Uterus (tissue), 2 donors: ENCODE data around the gene RAVER2.

Experiments
- CTCF ChIP-seq, 4 experiments: fragments of 200-600 bp in 2 of 4; fragments of 450-650 bp in 2 of 4; sonication (generic) in 2 of 4; IDR thresholded peaks; one replicate each; pipeline ENCODE4 v1.5.1; 2016 to 2019; ENCODE audit warnings: antibody characterized with exemption in 4 of 4, mild to moderate bottlenecking in 2 of 4, moderate library complexity in 1 of 4
- POLR2A ChIP-seq, 2 donors: fragments of 450-650 bp; IDR thresholded peaks; one replicate each; pipeline ENCODE4 v1.6.1; 2016; ENCODE audit warnings: antibody characterized with exemption in 2 of 2, mild to moderate bottlenecking in 1 of 2, moderate library complexity in 1 of 2

- no peak for TF ChIP-seq POLR2A (IDR thresholded peaks at IDR 0.05)
- TF ChIP-seq CTCF (IDR thresholded peaks at IDR 0.05), result no peak
Observed at GRCh38 chr1:64743954-64744491, 852 bp upstream of the RAVER2 start.
